H1 (cell line): ENCODE data around the gene C6orf136. TPM values are rescaled to one million over a fixed set of nuclear protein-coding genes. Genes with fewer than 3 reads are reported as not detected.

ENCODE experiments used
- CTCF ChIA-PET: fragments of 300-600 bp; sonication (Branson Sonifier 250); formaldehyde crosslinking; loops from one replicate; lab custom pipeline; 2021; ENCODE audit not compliant: partially characterized antibody; lab: Charles Lee
- POLR2A ChIA-PET: fragments of 300-600 bp; sonication (Branson Sonifier 250); formaldehyde crosslinking; loops from one replicate; lab custom pipeline; 2021; ENCODE audit warnings: inconsistent platforms; ENCODE audit not compliant: partially characterized antibody; lab: Charles Lee
- DNase-seq, 2 experiments: peaks; one replicate each; pipeline versions ENCODE4 v3.0.0 to v3.0.0-alpha.2; 2010 to 2022; ENCODE audit warnings: low spot score in 2 of 2, low read depth in 1 of 2, mixed read lengths in 1 of 2
- FAIRE-seq: peaks from 2 replicates; lab custom pipeline; 2011; peaks lifted over from hg19 to GRCh38; lab: Jason Lieb, UNC
- H2AFZ ChIP-seq: 2 replicates; pipeline ENCODE4 v1.8.1; 2012; ENCODE audit warnings: low read length, inconsistent platforms
- H2AK5ac ChIP-seq: 2 replicates; pipeline ENCODE4 v1.6.1; 2013; ENCODE audit warnings: low read depth, low read length
- H2BK120ac ChIP-seq: replicated peaks from 2 replicates; pipeline ENCODE3; 2013; ENCODE audit warnings: low read depth, low read length, inconsistent platforms
- H2BK12ac ChIP-seq: 2 replicates; pipeline ENCODE4 v1.6.1; 2013; ENCODE audit warnings: low read depth, low read length
- H2BK15ac ChIP-seq: 2 replicates; pipeline ENCODE4 v1.6.1; 2013; ENCODE audit warnings: low read length
- H2BK20ac ChIP-seq: 2 replicates; pipeline ENCODE4 v1.6.1; 2013; ENCODE audit warnings: low read length
- H2BK5ac ChIP-seq: 2 replicates; pipeline ENCODE4 v1.6.1; 2013; ENCODE audit warnings: low read depth, low read length
- H3K14ac ChIP-seq: 2 replicates; pipeline ENCODE4 v1.6.1; 2013; ENCODE audit warnings: inconsistent platforms; ENCODE audit not compliant: insufficient read length
- H3K18ac ChIP-seq: 2 replicates; pipeline ENCODE4 v1.6.1; 2013; ENCODE audit warnings: low read length; ENCODE audit errors: extremely low read depth
- H3K23ac ChIP-seq: 2 replicates; pipeline ENCODE4 v1.6.1; 2013; ENCODE audit warnings: inconsistent platforms; ENCODE audit not compliant: insufficient read length
- H3K23me2 ChIP-seq: 2 replicates; pipeline ENCODE4 v1.6.1; 2013; ENCODE audit warnings: low read depth, low read length
- H3K27ac ChIP-seq: 2 replicates; pipeline ENCODE4 v1.6.1; 2011; ENCODE audit warnings: low read depth, low read length, inconsistent platforms
- H3K27me3 ChIP-seq, 4 experiments: replicated peaks in 1 of 4; 1 replicate in 1 of 4; 2 replicates in 3 of 4; pipeline versions ENCODE4 v1.6.1 to v1.8.1; 2011 to 2013; ENCODE audit warnings: low read length in 3 of 4, mild to moderate bottlenecking in 3 of 4, inconsistent platforms in 2 of 4, mixed read lengths in 2 of 4, moderate library complexity in 1 of 4; ENCODE audit not compliant: control insufficient read depth in 3 of 4, insufficient read depth in 3 of 4; ENCODE audit errors: extremely low read depth in 1 of 4
- H3K36me3 ChIP-seq, 4 experiments: 2 replicates each; pipeline versions ENCODE4 v1.6.1 to v1.8.1; 2011 to 2013; ENCODE audit warnings: mild to moderate bottlenecking in 4 of 4, low read length in 3 of 4, moderate library complexity in 2 of 4, control low read depth in 1 of 4, inconsistent platforms in 1 of 4; ENCODE audit not compliant: insufficient read depth in 4 of 4, control insufficient read depth in 2 of 4
- H3K4ac ChIP-seq: replicated peaks from 2 replicates; pipeline ENCODE3; 2013; ENCODE audit warnings: low read length, low read depth, mixed read lengths, inconsistent platforms; ENCODE audit not compliant: insufficient read length
- H3K4me1 ChIP-seq, 4 experiments: replicated peaks in 1 of 4; 1 replicate in 1 of 4; 2 replicates in 3 of 4; pipeline versions ENCODE4 v1.6.1 to v1.8.1; 2011 to 2013; ENCODE audit warnings: low read length in 3 of 4, inconsistent platforms in 2 of 4, mixed read lengths in 1 of 4; ENCODE audit not compliant: insufficient read depth in 4 of 4, control insufficient read depth in 3 of 4
- H3K4me2 ChIP-seq, 2 experiments: 2 replicates each; pipeline versions ENCODE4 v1.6.1 to v1.8.1; 2011 to 2013; ENCODE audit warnings: low read depth in 2 of 2, low read length in 2 of 2, control low read depth in 1 of 2, inconsistent platforms in 1 of 2, mild to moderate bottlenecking in 1 of 2; ENCODE audit not compliant: insufficient read depth in 1 of 2
- H3K4me3 ChIP-seq, 4 experiments: fragments of 200-600, 300-600 bp in 1 of 4; sonication (generic), shearing (Covaris generic), sonication (Bioruptor Twin) in 1 of 4; 2 replicates each; pipeline versions ENCODE4 v1.5.1 to v1.8.1; 2011 to 2016; ENCODE audit warnings: low read length in 4 of 4, low read depth in 3 of 4, control low read depth in 2 of 4, inconsistent platforms in 2 of 4, mild to moderate bottlenecking in 2 of 4, mixed read lengths in 1 of 4, moderate library complexity in 1 of 4; ENCODE audit not compliant: insufficient read depth in 2 of 4; ENCODE audit errors: extremely low read depth in 1 of 4
- H3K56ac ChIP-seq: replicated peaks from 2 replicates; pipeline ENCODE3; 2013; ENCODE audit warnings: low read depth, mild to moderate bottlenecking, mixed read lengths, low read length, inconsistent platforms; ENCODE audit not compliant: insufficient read length
- H3K79me1 ChIP-seq: 2 replicates; pipeline ENCODE4 v1.6.1; 2013; ENCODE audit warnings: low read depth, low read length, control low read depth
- H3K79me2 ChIP-seq, 2 experiments: 2 replicates each; pipeline versions ENCODE4 v1.6.1 to v1.8.1; 2012 to 2013; ENCODE audit warnings: low read length in 2 of 2, mild to moderate bottlenecking in 2 of 2, inconsistent platforms in 1 of 2; ENCODE audit not compliant: insufficient read depth in 2 of 2, control insufficient read depth in 1 of 2
- H3K9ac ChIP-seq, 4 experiments: replicated peaks in 1 of 4; 1 replicate in 1 of 4; 2 replicates in 3 of 4; pipeline versions ENCODE4 v1.6.1 to v1.8.1; 2011 to 2013; ENCODE audit warnings: low read depth in 3 of 4, low read length in 3 of 4, control low read depth in 2 of 4, mild to moderate bottlenecking in 2 of 4, moderate library complexity in 2 of 4, inconsistent platforms in 1 of 4; ENCODE audit errors: extremely low read depth in 1 of 4
- H3K9me3 ChIP-seq, 2 experiments: 2 replicates each; pipeline versions ENCODE4 v1.6.1 to v1.8.1; 2012 to 2013; ENCODE audit warnings: mild to moderate bottlenecking in 2 of 2, moderate library complexity in 2 of 2, control low read depth in 1 of 2, inconsistent platforms in 1 of 2, low read depth in 1 of 2, low read length in 1 of 2, mixed read lengths in 1 of 2; ENCODE audit not compliant: insufficient read depth in 2 of 2
- H4K20me1 ChIP-seq, 2 experiments: replicated peaks in 1 of 2; 2 replicates each; pipeline versions ENCODE3 to v1.8.1; 2011 to 2013; ENCODE audit warnings: inconsistent platforms in 2 of 2, low read length in 2 of 2, mild to moderate bottlenecking in 1 of 2; ENCODE audit not compliant: insufficient read depth in 2 of 2, control insufficient read depth in 1 of 2
- H4K5ac ChIP-seq: 2 replicates; pipeline ENCODE4 v1.6.1; 2013; ENCODE audit warnings: low read length, low read depth, mixed read lengths, inconsistent platforms; ENCODE audit not compliant: insufficient read length
- H4K8ac ChIP-seq: 2 replicates; pipeline ENCODE4 v1.8.0; 2013; ENCODE audit warnings: mild to moderate bottlenecking, moderate library complexity, low read length, inconsistent platforms; ENCODE audit not compliant: insufficient read depth; ENCODE audit errors: extremely low read depth
- H4K91ac ChIP-seq: replicated peaks from 2 replicates; pipeline ENCODE3; 2013; ENCODE audit warnings: low read length, mixed read lengths, inconsistent platforms; ENCODE audit not compliant: insufficient read length
- CTBP2 ChIP-seq: IDR thresholded peaks from 2 replicates; pipeline ENCODE4 v1.7.0; 2011; ENCODE audit warnings: borderline replicate concordance, mild to moderate bottlenecking, moderate library complexity, mixed read lengths, low read length; ENCODE audit not compliant: insufficient read depth, insufficient read length
- KDM5A ChIP-seq: fragments of 200-600 bp; IDR thresholded peaks from 2 replicates; pipeline ENCODE4 v1.7.1; 2012; ENCODE audit warnings: mild to moderate bottlenecking, low read length, inconsistent platforms, mixed read lengths
- RFX5 ChIP-seq: IDR thresholded peaks from 2 replicates; pipeline ENCODE4 v1.6.1; 2011; ENCODE audit warnings: low read depth, low read length, improper control_type of control experiment, borderline replicate concordance
- RXRA ChIP-seq: IDR thresholded peaks from 2 replicates; pipeline ENCODE4 v1.6.1; 2011; ENCODE audit warnings: low read depth, mild to moderate bottlenecking, low read length, moderate library complexity; ENCODE audit not compliant: insufficient read depth
- WGBS, 2 experiments: shearing (Covaris generic) in 1 of 2; methylation state at CpG; one replicate each; pipeline versions ENCODE4 v1.1.6 to v1.1.7; 2013 to 2015; ENCODE audit warnings: low lambda C conversion rate in 2 of 2, mixed read lengths in 2 of 2, inconsistent platforms in 1 of 2, low coverage in 1 of 2, missing lambda C conversion rate in 1 of 2; ENCODE audit not compliant: insufficient replicate concordance in 2 of 2, insufficient coverage in 1 of 2, insufficient read length in 1 of 2; ENCODE audit errors: extremely low coverage in 1 of 2, missing lambda C conversion rate in 1 of 2; 5-methylcytosine and 5-hydroxymethylcytosine counted together
- polyA plus RNA-seq, 7 experiments: library from polyadenylated mRNA; depleted of rRNA in 3 of 7; stranded (reverse) in 5 of 7; unstranded in 2 of 7; fragments of >200 nt in 5 of 7; fragments of 200-250 nt in 2 of 7; gene quantifications; 1 replicate in 5 of 7; 2 replicates in 1 of 7; 4 replicates in 1 of 7; pipeline versions ENCODE4 v1.2.1 to v1.2.3, GENCODE V29; 2011 to 2013; ENCODE audit warnings: missing spikeins in 2 of 7, mixed read lengths in 2 of 7
- total RNA-seq: library from RNA; stranded (reverse); fragmentation: NEBNext Ultra II Directional; extraction: Animal tissue kit (Norgen Biotek cat#: 25700); gene quantifications from 2 replicates; pipeline ENCODE4 v1.2.1, GENCODE V29; 2021

Gene C6orf136
- total and polyA plus RNA-seq, 2 of the 8 experiments (the other 6 are each of a cell fraction or from before 2014, with no cell fraction given), result 20.8 to 23.1 TPM

GRCh38 chr6:30700340-30700739 is 53.4 kb downstream of the C6orf136 start:
- no peak overlapping the region for H3K9ac ChIP-seq
- H2AFZ ChIP-seq, result no peak overlapping the region
- H3K4ac ChIP-seq, result no peak overlapping the region
- ChIA-PET POLR2A (interaction anchor here (0.6 to 35.9 kb wide), 5 partner anchors 0 to 445 kb away, joined by 4 to 732 read pairs (median 5); partner anchors contain the start of genes MDC1, NRM and TUBB), CTCF (interaction anchor here (0.7 to 2.4 kb wide), 4 partner anchors 9 to 111 kb away, joined by 3 to 16 read pairs (median 6); no protein-coding TSS in a partner anchor)
- no peak overlapping the region for H2AK5ac ChIP-seq
- no peak overlapping the region for H4K91ac ChIP-seq
- H3K23ac ChIP-seq, result no peak overlapping the region
- H3K36me3 ChIP-seq, result peaks cover 5 to 28% (median 11%) of the 10 kb centered on the region in 4 experiments; a peak in 6 of 8 replicates
- H3K79me1 ChIP-seq, result no peaks in the 10 kb centered on the region
- DNase-seq (no peak), FAIRE-seq (no peak)
- no peak overlapping the region for H2BK12ac ChIP-seq
- H3K9me3 ChIP-seq, result no peaks in the 10 kb centered on the region
- H3K14ac ChIP-seq, result no peak overlapping the region
- no peaks in the 10 kb centered on the region for H3K27me3 ChIP-seq
- no peak overlapping the region for H2BK5ac ChIP-seq
- no peak overlapping the region for H2BK120ac ChIP-seq
- H3K4me1 ChIP-seq, result no peaks in the 10 kb centered on the region
- peaks cover 3% of the 10 kb centered on the region in 2 experiments for H4K20me1 ChIP-seq
- no peak overlapping the region for H4K8ac ChIP-seq
- H3K79me2 ChIP-seq, result no peaks in the 10 kb centered on the region
- H3K23me2 ChIP-seq, result no peaks in the 10 kb centered on the region
- H3K18ac ChIP-seq, result no peak overlapping the region
- WGBS, 2 experiments, result 81% methylated on average over 4 of the region's 4 CpGs; no CpG with 5 or more reads in 1 of the 2 experiments
- no peak overlapping the region for H3K27ac ChIP-seq
- no peak overlapping the region for H3K4me3 ChIP-seq
- H2BK20ac ChIP-seq, result no peak overlapping the region
- no peak overlapping the region for H3K4me2 ChIP-seq
- TF ChIP-seq RXRA, result no peak
- TF ChIP-seq KDM5A, result no peak
- TF ChIP-seq CTBP2, result no peak
- TF ChIP-seq RFX5, result no peak
- H3K56ac ChIP-seq, result no peak overlapping the region
- H2BK15ac ChIP-seq, result no peak overlapping the region
- H4K5ac ChIP-seq, result no peak overlapping the region
